Esophagus muscularis mucosa (tissue), 4 donors: ENCODE measurements around the gene RHBDD1.

Source experiments
- EP300 ChIP-seq: sonication (generic); formaldehyde crosslinking; IDR thresholded peaks from one replicate; pipeline ENCODE4 v1.6.1; 2017; ENCODE audit warnings: antibody characterized with exemption
- POLR2A ChIP-seq: fragments of 450-650 bp; IDR thresholded peaks from one replicate; pipeline ENCODE4 v1.6.1; 2017; ENCODE audit warnings: antibody characterized with exemption, moderate library complexity, mild to moderate bottlenecking, low read depth
- POLR2AphosphoS5 ChIP-seq, 2 donors: sonication (generic); formaldehyde crosslinking; IDR thresholded peaks; one replicate each; pipeline ENCODE4 v1.6.1; 2017; ENCODE audit warnings: antibody characterized with exemption in 2 of 2
- TF ChIP-seq, protein P1 (sequence below), 3 experiments: fragments of 200-600 bp in 2 of 3; fragments of 450-650 bp in 1 of 3; sonication (generic) in 2 of 3; IDR thresholded peaks; one replicate each; pipeline ENCODE4 v1.5.1; 2017 to 2019; ENCODE audit warnings: antibody characterized with exemption in 3 of 3, mild to moderate bottlenecking in 2 of 3, moderate library complexity in 1 of 3

GRCh38 chr2:226836548-226836885 lies 663 bp downstream of the RHBDD1 start:
- TF ChIP-seq, protein P1, sequence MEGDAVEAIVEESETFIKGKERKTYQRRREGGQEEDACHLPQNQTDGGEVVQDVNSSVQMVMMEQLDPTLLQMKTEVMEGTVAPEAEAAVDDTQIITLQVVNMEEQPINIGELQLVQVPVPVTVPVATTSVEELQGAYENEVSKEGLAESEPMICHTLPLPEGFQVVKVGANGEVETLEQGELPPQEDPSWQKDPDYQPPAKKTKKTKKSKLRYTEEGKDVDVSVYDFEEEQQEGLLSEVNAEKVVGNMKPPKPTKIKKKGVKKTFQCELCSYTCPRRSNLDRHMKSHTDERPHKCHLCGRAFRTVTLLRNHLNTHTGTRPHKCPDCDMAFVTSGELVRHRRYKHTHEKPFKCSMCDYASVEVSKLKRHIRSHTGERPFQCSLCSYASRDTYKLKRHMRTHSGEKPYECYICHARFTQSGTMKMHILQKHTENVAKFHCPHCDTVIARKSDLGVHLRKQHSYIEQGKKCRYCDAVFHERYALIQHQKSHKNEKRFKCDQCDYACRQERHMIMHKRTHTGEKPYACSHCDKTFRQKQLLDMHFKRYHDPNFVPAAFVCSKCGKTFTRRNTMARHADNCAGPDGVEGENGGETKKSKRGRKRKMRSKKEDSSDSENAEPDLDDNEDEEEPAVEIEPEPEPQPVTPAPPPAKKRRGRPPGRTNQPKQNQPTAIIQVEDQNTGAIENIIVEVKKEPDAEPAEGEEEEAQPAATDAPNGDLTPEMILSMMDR (IDR thresholded peaks at IDR 0.05), result no peak
- TF ChIP-seq POLR2A (no peak), EP300 (no peak), POLR2AphosphoS5 (IDR thresholded peaks at IDR 0.05) (no peak)
